ENCODE data around the gene UPK2.

GRCh38 chr11:118911113-118911879 is 44.8 kb upstream of the UPK2 start:
- TF ChIP-seq CTCF (IDR thresholded peaks at IDR 0.05; ENCODE audit: low read depth, low read length, poor library complexity, severe bottlenecking) (no peak), EZH2phosphoT487 (IDR thresholded peaks at IDR 0.05; ENCODE audit: borderline replicate concordance, low read length) (no peak)

All from DOHH2 (cell line).